NCI-H524 treated with DMSO at 0.1 percent for 48 hours (cell line): ENCODE data around the gene KLC3.
A peak's percentile ranks its signal among the peaks of the same experiment; 100 is the strongest.
"Not testable (repeated sequence)": the region's sequence is repeated elsewhere in the genome, so short reads cannot be mapped to it uniquely, and the experiment has no call there.

Experiments
- DNase-seq: peaks from one replicate; lab custom pipeline; 2025; lab: John Stamatoyannopoulos, UW

Gene KLC3

GRCh38 chr19:45340232-45340898 is at the start of gene KLC3:
KLC3 (plus strand) TSS chr19:45340750; CDS start chr19:45345542, 4,792 bp downstream.
- no peak for DNase-seq

GRCh38 chr19:45291834-45292233 is 48.7 kb upstream of the KLC3 start:
- no peak for DNase-seq

GRCh38 chr19:45293682-45294081 is 46.9 kb upstream of the KLC3 start:
- no peak for DNase-seq

DNA sequence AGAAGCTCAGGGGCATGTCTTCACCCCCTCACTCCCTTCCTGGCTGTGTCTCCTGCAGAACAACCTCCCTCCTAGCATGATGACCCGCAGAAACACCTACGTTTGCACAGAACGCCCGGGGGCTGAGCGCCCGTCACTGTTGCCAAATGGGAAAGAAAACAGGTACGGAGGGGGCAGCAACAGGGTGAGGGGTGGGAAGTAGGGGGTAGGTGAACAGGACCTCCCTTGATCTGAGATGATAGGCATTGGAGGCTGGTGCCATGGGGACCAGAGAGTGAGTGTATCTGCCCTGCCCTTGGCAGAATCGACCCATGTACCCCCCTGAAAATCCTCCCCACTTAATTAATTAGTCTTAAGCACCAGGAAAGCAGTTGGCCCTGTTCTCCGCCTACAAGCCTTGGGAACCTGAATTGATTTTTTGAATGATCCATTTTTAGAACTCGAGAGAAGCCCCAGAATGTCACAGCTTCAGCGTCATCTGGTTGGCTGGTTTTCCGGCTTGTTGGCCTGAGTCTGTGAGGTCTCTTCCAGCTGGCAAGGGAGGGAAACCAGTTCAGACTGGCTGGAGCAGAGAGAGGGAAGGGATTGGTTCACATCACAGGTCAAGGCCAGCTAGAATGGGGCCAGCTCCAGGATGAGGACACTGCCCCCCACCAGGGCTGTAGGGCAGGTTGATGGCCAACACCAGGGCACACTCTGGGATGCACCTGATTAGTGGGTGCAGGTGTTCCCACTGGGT is 46.1 kb upstream of the KLC3 start:
- DNase-seq: no peak

- no peak for DNase-seq
Observed at GRCh38 chr19:45295873-45296272, 44.7 kb upstream of the KLC3 start.

- DNase-seq: no peak
Observed at GRCh38 chr19:45296355-45296754, 44.2 kb upstream of the KLC3 start.

- DNase-seq: no peak
Observed at GRCh38 chr19:45297674-45298073, 42.9 kb upstream of the KLC3 start.

DNA sequence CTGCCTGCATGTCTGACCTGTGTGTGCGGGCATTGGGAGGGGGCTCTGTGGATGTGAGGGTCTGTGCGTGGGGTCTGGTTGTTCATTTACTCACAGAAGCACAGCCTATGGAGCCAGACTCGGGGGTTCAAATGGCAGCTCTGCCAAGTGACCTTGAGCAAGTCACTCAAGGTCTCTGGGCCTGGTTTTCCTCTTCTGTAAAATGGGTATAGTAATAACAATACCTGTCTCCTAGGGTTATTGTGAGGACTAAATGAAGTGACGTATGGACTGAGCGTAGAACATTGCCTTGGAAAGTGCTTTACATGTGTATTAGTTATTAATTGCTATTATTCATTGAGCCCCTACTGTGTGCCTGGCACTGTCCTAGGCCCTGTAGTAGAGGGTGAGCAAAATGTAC is 42.3 kb upstream of the KLC3 start:
- no peak for DNase-seq

GRCh38 chr19:45299719-45300118 is 40.8 kb upstream of the KLC3 start:
- no peak for DNase-seq

- DNase-seq: no peak
Observed at GRCh38 chr19:45302416-45302815, 38.1 kb upstream of the KLC3 start.

DNA sequence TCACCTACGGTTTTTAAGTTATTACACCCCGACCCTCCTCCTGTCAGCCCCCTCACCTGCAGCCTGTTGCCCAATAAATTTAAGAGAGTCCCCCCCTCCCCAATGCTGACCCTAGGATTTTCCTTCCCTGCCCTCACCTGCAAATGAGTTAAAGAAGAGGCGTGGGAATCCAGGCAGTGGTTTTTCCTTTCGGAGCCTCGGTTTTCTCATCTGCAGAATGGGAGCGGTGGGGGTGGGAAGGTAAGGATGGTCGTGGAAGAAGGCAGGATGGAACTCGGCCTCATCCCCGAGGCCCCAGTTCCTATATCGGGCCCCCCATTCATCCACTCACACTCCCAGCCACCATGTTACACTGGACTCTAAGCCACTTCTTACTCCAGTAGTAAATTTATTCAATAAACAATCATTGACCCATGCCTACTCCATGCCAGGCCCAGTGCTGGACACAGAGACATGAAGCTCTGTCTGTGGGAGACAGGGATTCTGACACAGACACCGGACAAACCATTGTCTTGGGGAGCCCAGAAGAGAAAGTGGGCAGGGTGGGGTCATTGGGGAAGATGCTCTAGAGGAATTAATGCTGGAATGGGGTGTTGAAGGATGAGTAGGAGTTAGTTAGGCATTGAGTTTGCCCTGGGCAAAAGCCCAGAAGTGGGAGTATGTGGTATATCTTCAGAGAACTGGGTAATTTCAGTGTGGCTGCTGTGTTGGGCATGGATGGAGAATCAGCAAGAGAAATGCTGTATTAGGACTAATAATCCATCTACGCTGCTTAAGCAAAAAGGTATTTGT is 37.1 kb upstream of the KLC3 start:
- DNase-seq: no peak

GRCh38 chr19:45304141-45304926 is 36.2 kb upstream of the KLC3 start:
- DNase-seq: no peak

DNA sequence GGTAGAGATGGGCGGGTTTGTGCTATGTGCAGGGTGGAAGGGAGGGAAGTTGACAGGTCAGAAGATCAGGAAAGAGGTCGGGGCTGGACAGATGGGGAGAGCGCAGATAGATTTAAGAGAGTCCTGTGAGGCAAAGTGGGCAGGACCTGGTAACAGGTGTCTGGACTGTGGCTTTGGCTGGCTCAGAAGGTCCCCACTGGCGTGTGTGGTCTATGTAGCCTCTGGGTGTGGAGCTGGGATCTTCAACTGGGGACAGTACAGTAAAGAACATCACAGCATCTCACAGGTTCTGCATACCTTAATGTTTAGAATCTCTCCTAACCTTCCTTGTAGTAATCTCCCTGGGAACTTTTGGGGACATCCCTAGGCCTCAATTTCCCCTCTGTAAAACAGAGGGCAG is 35.5 kb upstream of the KLC3 start:
- no peak for DNase-seq

DNA sequence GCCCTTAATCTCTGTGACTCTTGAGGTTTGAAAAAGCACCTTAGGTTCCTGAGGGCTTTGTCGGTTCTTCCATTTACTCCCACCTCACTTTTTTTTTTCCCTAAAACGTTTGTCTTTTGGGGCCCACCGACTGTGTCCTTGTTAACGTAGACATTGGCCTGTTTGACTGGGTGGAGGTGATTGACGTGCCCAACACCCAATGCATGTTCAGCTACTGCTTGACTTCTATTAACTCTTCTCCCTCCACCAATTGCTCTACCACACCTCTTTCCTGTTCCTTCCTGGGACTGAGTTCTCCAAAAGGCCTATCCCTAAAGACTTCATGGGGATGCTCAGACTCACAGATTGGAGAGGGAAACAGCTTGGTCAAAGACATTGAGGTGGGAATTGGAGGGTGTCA is 35.1 kb upstream of the KLC3 start:
- no peak for DNase-seq

DNA sequence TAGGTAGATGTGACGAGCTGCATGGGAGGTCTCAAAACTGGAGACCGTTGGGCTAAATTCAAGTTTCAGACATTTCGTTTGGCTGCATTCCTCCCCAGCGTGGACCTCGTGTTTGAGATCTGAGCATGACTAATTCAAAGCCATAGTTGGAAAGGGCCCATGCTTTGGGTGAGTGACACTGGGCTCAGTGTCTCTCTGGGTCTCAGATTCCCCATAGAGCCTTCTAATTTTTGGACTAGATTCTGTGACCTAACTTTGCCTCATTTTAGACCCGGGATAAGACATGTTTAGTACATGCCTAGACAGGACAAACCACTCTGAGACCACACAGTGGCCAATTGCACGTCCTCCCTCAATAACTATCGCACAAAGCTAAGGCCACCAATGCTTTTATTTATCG is 34.5 kb upstream of the KLC3 start:
- DNase-seq: no peak

DNA sequence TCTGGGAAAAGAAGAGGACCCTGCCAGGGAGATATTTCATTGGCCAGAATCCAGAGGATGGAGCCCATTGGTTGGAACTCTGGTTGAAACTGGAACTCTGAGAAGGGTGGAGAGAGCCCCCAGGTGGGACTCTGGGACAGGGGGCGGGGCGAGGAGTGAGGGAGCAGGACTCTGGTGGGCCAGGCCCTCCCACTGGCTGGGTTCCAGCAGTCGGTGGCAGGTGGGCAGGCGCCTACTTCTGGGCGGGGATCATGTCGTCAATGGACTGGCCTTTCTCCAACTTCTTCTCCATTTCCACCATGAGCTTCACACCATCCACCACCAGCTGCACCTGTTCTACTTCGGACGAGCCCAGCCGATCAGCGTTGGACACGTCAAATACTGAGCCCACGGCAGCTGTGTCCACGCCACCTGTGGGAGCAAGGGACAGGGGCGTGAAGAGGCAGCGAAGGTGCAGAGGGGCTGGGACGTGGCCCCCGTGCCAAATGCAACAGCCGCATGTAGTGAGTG is 34.0 kb upstream of the KLC3 start:
- peak; percentile 4 for DNase-seq

- DNase-seq: no peak
Observed at GRCh38 chr19:45307361-45307760, 33.2 kb upstream of the KLC3 start.

DNA sequence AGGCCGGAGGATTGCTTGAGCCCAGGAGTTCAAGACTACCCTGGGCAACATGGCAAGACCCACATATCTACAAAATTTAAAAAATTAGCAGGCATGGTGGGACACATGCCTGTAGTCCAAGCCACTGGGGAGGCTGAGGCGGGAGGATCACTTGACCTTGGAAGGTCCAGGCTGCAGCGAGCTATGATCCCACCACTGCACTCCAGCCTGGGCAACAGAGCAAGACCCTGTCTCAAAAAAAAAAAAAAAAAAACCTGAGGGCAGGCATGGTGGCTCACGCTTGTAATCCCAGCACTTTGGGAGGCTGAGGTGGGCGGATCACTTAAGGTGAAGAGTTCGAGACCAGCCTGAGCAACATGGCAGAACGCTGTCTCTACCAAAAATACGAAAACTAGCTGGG is 31.2 kb upstream of the KLC3 start:
- DNase-seq: not testable (repeated sequence)

- DNase-seq: no peak
Observed at GRCh38 chr19:45311621-45312020, 28.9 kb upstream of the KLC3 start.

DNA sequence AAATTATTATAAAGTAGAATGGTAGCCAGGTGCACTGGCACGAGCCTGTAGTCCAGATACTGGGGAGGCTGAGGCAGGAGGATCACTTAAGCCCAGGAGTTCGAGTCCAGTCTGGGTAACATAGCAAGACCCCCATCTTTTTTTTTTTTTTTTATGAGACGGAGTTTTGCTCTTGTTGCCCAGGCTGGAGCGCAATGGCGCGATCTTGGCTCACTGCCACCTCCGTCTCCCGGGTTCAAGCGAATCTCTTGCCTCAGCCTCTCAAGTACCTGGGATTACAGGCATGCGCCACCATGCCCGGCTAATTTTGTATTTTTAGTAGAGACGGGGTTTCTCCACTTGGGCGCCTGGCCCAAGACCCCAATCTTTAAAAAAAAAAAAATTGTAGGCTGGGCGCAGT is 28.3 kb upstream of the KLC3 start:
- not testable (repeated sequence) for DNase-seq

- no peak for DNase-seq
Observed at GRCh38 chr19:45314708-45315245, 25.8 kb upstream of the KLC3 start.

- DNase-seq: no peak
Observed at GRCh38 chr19:45315304-45315703, 25.2 kb upstream of the KLC3 start.
